Measurements from ENCODE around the gene TUBAL3.
"Not testable (repeated sequence)": the region's sequence is repeated elsewhere in the genome, so short reads cannot be mapped to it uniquely, and the experiment has no call there.

The TUBAL3 gene

GRCh38 chr10:5413012-5413938 is 8.6 kb upstream of the TUBAL3 start:
- H3K27me3 ChIP-seq (ENCODE audit: insufficient read depth, low read length), result no peaks in the 10 kb centered on the region
- no peaks in the 10 kb centered on the region for H3K36me3 ChIP-seq (ENCODE audit: control insufficient read depth in 1 of 2, insufficient read depth in 2 of 2, low read length in 2 of 2)
- H3K23ac ChIP-seq (ENCODE audit: low read length), result peak overlapping the region; percentile 63
- H2BK12ac ChIP-seq (ENCODE audit: low read length), result no peak overlapping the region
- H2BK120ac ChIP-seq (ENCODE audit: insufficient read depth, low read length, poor library complexity), result no peak overlapping the region
- H4K91ac ChIP-seq (ENCODE audit: low read depth, low read length), result no peak overlapping the region
- H3K14ac ChIP-seq (ENCODE audit: low read length), result no peak overlapping the region
- peak in 1 of 2 donors; percentile 6 for DNase-seq
- H3K4me2 ChIP-seq (ENCODE audit: low read length), result peak overlapping the region; percentile 99
- no peak overlapping the region for H4K12ac ChIP-seq (ENCODE audit: low read depth, low read length)
- peak overlapping the region; percentile 84 for H3K4ac ChIP-seq (ENCODE audit: low read depth, low read length)
- peaks cover 0 to 8% of the 10 kb centered on the region in 2 experiments for H3K4me1 ChIP-seq (ENCODE audit: control insufficient read depth in 1 of 2, insufficient read depth in 2 of 2, low read length in 2 of 2)
- no peak overlapping the region for H4K8ac ChIP-seq (ENCODE audit: low read depth, low read length)
- peak overlapping the region; percentile 98 for H3K4me3 ChIP-seq (ENCODE audit: low read depth, low read length)
- H3K79me1 ChIP-seq (ENCODE audit: low read length), result peaks cover 4% of the 10 kb centered on the region
- WGBS (ENCODE audit: extremely low coverage, insufficient coverage, insufficient read length), result 100% methylated on average over 1 of the region's 20 CpGs
- no peaks in the 10 kb centered on the region for H3K9me3 ChIP-seq (ENCODE audit: insufficient read depth, low read depth, low read length)
- peak overlapping the region; percentile 81 for H3K9ac ChIP-seq (ENCODE audit: low read length)
- no peak overlapping the region for H3K27ac ChIP-seq (ENCODE audit: low read depth, low read length)
- no peak overlapping the region for H2AFZ ChIP-seq (ENCODE audit: insufficient read depth, low read length, poor library complexity)
- peaks cover 11% of the 10 kb centered on the region for H3K79me2 ChIP-seq (ENCODE audit: control insufficient read depth, insufficient read depth, low read length, poor library complexity)
- H2BK5ac ChIP-seq (ENCODE audit: low read depth, low read length, poor library complexity), result no peak overlapping the region
- no peak overlapping the region for H2AK5ac ChIP-seq (ENCODE audit: low read length)
- H3K18ac ChIP-seq (ENCODE audit: low read length), result no peak overlapping the region

DNA sequence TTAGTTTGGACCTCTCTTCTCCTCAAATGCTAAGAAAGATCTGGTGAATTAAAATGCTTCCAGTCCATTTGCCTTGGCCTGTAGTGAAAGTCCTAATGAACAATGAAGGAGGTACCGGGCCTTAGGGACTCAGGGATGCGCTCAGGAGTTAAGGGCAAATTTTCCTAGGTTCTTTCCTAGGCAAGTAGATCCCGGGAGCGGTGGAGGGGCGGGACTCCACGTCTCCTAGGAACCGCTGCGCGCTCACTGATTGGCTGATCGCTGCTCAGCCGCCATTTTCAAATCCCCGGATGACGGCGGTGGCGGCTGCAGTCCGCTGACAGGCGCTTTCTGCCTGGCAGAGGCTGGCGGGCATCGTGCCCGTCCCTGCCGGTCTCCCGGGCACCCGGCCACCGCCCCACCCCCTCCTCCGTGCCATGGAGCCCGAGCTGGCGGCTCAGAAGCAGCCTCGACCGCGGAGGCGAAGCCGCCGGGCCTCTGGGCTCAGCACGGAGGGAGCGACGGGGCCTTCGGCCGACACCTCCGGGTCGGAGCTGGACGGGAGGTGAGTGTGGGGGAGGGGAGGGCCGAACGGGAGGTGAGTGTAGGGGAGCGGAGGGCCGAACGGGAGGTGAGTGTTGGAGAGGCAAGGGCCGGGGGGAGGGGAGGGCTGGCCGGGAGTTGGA is 7.8 kb upstream of the TUBAL3 start, which contains the start of gene NET1:
TSS of gene NET1 (plus strand) at position 281 of the 665 bp plus-strand sequence. CDS start at position 417, 136 bp downstream.
- WGBS (ENCODE audit: extremely low coverage, insufficient coverage, insufficient read length), result no CpG with 5 or more reads among the region's 48 CpGs
- Histone ChIP-seq H3K27me3 (ENCODE audit: insufficient read depth, low read length) (no peaks in the 10 kb centered on the region), H3K4ac (ENCODE audit: low read depth, low read length) (peak within 1 kb of the TSS; percentile 84), H3K79me1 (ENCODE audit: low read length) (peaks cover 4% of the 10 kb centered on the region), H3K27ac (ENCODE audit: low read depth, low read length) (no peak within 1 kb of the TSS), H2AK5ac (ENCODE audit: low read length) (no peak within 1 kb of the TSS), H3K9ac (ENCODE audit: low read length) (peak within 1 kb of the TSS; percentile 94), H3K9me3 (ENCODE audit: insufficient read depth, low read depth, low read length) (no peaks in the 10 kb centered on the region), H3K14ac (ENCODE audit: low read length) (peak within 1 kb of the TSS; percentile 77), H3K23ac (ENCODE audit: low read length) (peak within 1 kb of the TSS; percentile 63), H3K4me3 (ENCODE audit: low read depth, low read length) (peak within 1 kb of the TSS; percentile 98), H2AFZ (ENCODE audit: insufficient read depth, low read length, poor library complexity) (peak within 1 kb of the TSS; percentile 45), H2BK12ac (ENCODE audit: low read length) (no peak within 1 kb of the TSS), H3K4me2 (ENCODE audit: low read length) (peak within 1 kb of the TSS; percentile 99), H3K18ac (ENCODE audit: low read length) (peak within 1 kb of the TSS; percentile 80), H4K12ac (ENCODE audit: low read depth, low read length) (no peak within 1 kb of the TSS), H3K79me2 (ENCODE audit: control insufficient read depth, insufficient read depth, low read length, poor library complexity) (peaks cover 11% of the 10 kb centered on the region), H3K36me3 (ENCODE audit: control insufficient read depth in 1 of 2, insufficient read depth in 2 of 2, low read length in 2 of 2) (no peaks in the 10 kb centered on the region), H2BK5ac (ENCODE audit: low read depth, low read length, poor library complexity) (peak within 1 kb of the TSS; percentile 33), H4K8ac (ENCODE audit: low read depth, low read length) (peak within 1 kb of the TSS; percentile 82), H4K91ac (ENCODE audit: low read depth, low read length) (peak within 1 kb of the TSS; percentile 74), H2BK120ac (ENCODE audit: insufficient read depth, low read length, poor library complexity) (no peak within 1 kb of the TSS), H3K4me1 (ENCODE audit: control insufficient read depth in 1 of 2, insufficient read depth in 2 of 2, low read length in 2 of 2) (peaks cover 0 to 8% of the 10 kb centered on the region in 2 experiments)
- peak; percentile 86 to 93 for DNase-seq

DNA sequence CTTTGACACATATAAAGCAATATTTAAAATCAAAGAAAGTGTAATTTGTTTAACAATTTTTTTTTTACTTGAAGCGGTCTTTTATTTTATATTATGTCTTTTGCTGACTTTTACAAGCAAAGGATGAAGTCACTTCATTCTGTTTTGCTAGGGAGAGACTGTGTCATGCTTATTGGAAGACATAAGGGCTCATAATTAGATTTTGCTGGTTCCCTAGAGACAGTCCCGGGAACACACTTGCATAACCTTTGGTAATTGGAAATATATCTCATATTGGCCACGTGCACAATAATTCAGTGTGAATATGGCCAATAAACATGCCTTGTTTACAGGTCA is 7.3 kb upstream of the TUBAL3 start:
- DNase-seq, result no peak
- H3K4me3 ChIP-seq (ENCODE audit: low read depth, low read length), result no peak overlapping the region
- no CpG with 5 or more reads among the region's 3 CpGs for WGBS (ENCODE audit: extremely low coverage, insufficient coverage, insufficient read length)

GRCh38 chr10:5410787-5411186 is 6.2 kb upstream of the TUBAL3 start:
- H3K9me3 ChIP-seq (ENCODE audit: insufficient read depth, low read depth, low read length); H3K9ac ChIP-seq (ENCODE audit: low read length); H3K79me2 ChIP-seq (ENCODE audit: control insufficient read depth, insufficient read depth, low read length, poor library complexity); DNase-seq; H3K23ac ChIP-seq (ENCODE audit: low read length); H4K8ac ChIP-seq (ENCODE audit: low read depth, low read length); H2AK5ac ChIP-seq (ENCODE audit: low read length); H3K4me1 ChIP-seq (ENCODE audit: control insufficient read depth in 1 of 2, insufficient read depth in 2 of 2, low read length in 2 of 2); H4K91ac ChIP-seq (ENCODE audit: low read depth, low read length); H3K4ac ChIP-seq (ENCODE audit: low read depth, low read length); H3K27ac ChIP-seq (ENCODE audit: low read depth, low read length); H3K27me3 ChIP-seq (ENCODE audit: insufficient read depth, low read length); H3K14ac ChIP-seq (ENCODE audit: low read length); H3K4me2 ChIP-seq (ENCODE audit: low read length); H3K79me1 ChIP-seq (ENCODE audit: low read length); H3K4me3 ChIP-seq (ENCODE audit: low read depth, low read length); H3K18ac ChIP-seq (ENCODE audit: low read length); H2BK120ac ChIP-seq (ENCODE audit: insufficient read depth, low read length, poor library complexity); H3K36me3 ChIP-seq (ENCODE audit: control insufficient read depth in 1 of 2, insufficient read depth in 2 of 2, low read length in 2 of 2); H2BK12ac ChIP-seq (ENCODE audit: low read length); H2AFZ ChIP-seq (ENCODE audit: insufficient read depth, low read length, poor library complexity); H4K12ac ChIP-seq (ENCODE audit: low read depth, low read length); H2BK5ac ChIP-seq (ENCODE audit: low read depth, low read length, poor library complexity): not testable (repeated sequence)

More for the DNA sequence above, 7.3 kb upstream of the TUBAL3 start:
- no peak overlapping the region for H2BK5ac ChIP-seq (ENCODE audit: low read depth, low read length, poor library complexity)
- peaks cover 0 to 4% of the 10 kb centered on the region in 2 experiments for H3K4me1 ChIP-seq (ENCODE audit: control insufficient read depth in 1 of 2, insufficient read depth in 2 of 2, low read length in 2 of 2)
- H3K18ac ChIP-seq (ENCODE audit: low read length), result no peak overlapping the region
- no peak overlapping the region for H4K12ac ChIP-seq (ENCODE audit: low read depth, low read length)
- H2BK12ac ChIP-seq (ENCODE audit: low read length), result no peak overlapping the region
- H3K4ac ChIP-seq (ENCODE audit: low read depth, low read length), result no peak overlapping the region
- no peak overlapping the region for H4K91ac ChIP-seq (ENCODE audit: low read depth, low read length)
- H2AK5ac ChIP-seq (ENCODE audit: low read length), result no peak overlapping the region
- no peak overlapping the region for H2AFZ ChIP-seq (ENCODE audit: insufficient read depth, low read length, poor library complexity)
- H3K79me2 ChIP-seq (ENCODE audit: control insufficient read depth, insufficient read depth, low read length, poor library complexity), result peaks cover 7% of the 10 kb centered on the region
- no peaks in the 10 kb centered on the region for H3K27me3 ChIP-seq (ENCODE audit: insufficient read depth, low read length)
- no peak overlapping the region for H2BK120ac ChIP-seq (ENCODE audit: insufficient read depth, low read length, poor library complexity)
- no peak overlapping the region for H4K8ac ChIP-seq (ENCODE audit: low read depth, low read length)
- H3K9me3 ChIP-seq (ENCODE audit: insufficient read depth, low read depth, low read length), result peaks cover 1% of the 10 kb centered on the region
- no peak overlapping the region for H3K14ac ChIP-seq (ENCODE audit: low read length)
- H3K36me3 ChIP-seq (ENCODE audit: control insufficient read depth in 1 of 2, insufficient read depth in 2 of 2, low read length in 2 of 2), result no peaks in the 10 kb centered on the region
- H3K23ac ChIP-seq (ENCODE audit: low read length), result no peak overlapping the region
- peak overlapping the region; percentile 57 for H3K4me2 ChIP-seq (ENCODE audit: low read length)
- H3K9ac ChIP-seq (ENCODE audit: low read length), result no peak overlapping the region
- H3K27ac ChIP-seq (ENCODE audit: low read depth, low read length), result no peak overlapping the region
- peaks cover 4% of the 10 kb centered on the region for H3K79me1 ChIP-seq (ENCODE audit: low read length)

Measured in trophoblast cell (in vitro differentiated cells and primary cell).